Activated gamma-delta T cell treated with Interleukin-2 at 50 U/mL for 16 hours (primary cell): ENCODE data around the gene LRMDA.

Source experiments
- DNase-seq: peaks from one replicate; pipeline ENCODE4 v3.0.0-alpha.2; 2020

The LRMDA gene

GRCh38 chr10:75431180-75432111, at the start of gene LRMDA:
Gene LRMDA (plus strand): TSS chr10:75431624.
- DNase-seq = no peak

GRCh38 chr10:75386128-75386527, 45.3 kb upstream of the LRMDA start:
- no peak for DNase-seq

- DNase-seq = no peak
Observed at GRCh38 chr10:75388082-75388481, 43.3 kb upstream of the LRMDA start.

- no peak for DNase-seq
Observed at GRCh38 chr10:75390178-75390577, 41.2 kb upstream of the LRMDA start.

- DNase-seq = no peak
Observed at GRCh38 chr10:75392271-75392670, 39.2 kb upstream of the LRMDA start.

GRCh38 chr10:75392744-75393143, 38.7 kb upstream of the LRMDA start:
- no peak for DNase-seq

GRCh38 chr10:75394221-75394620, 37.2 kb upstream of the LRMDA start:
- DNase-seq = no peak

- DNase-seq = no peak
Observed at GRCh38 chr10:75395066-75395931, 36.1 kb upstream of the LRMDA start.

GRCh38 chr10:75395932-75396630, 35.3 kb upstream of the LRMDA start:
- DNase-seq = no peak

- no peak for DNase-seq
Observed at GRCh38 chr10:75396631-75397495, 34.6 kb upstream of the LRMDA start.

- DNase-seq = no peak
Observed at GRCh38 chr10:75397496-75398199, 33.8 kb upstream of the LRMDA start.

- no peak for DNase-seq
Observed at GRCh38 chr10:75398200-75398691, 33.2 kb upstream of the LRMDA start.

GRCh38 chr10:75398692-75399460, 32.5 kb upstream of the LRMDA start:
- DNase-seq = no peak

GRCh38 chr10:75399461-75400162, 31.8 kb upstream of the LRMDA start:
- peak; percentile 33 for DNase-seq

GRCh38 chr10:75400163-75400770, 31.2 kb upstream of the LRMDA start:
- DNase-seq = no peak

GRCh38 chr10:75400771-75401568, 30.5 kb upstream of the LRMDA start:
- DNase-seq = no peak

- no peak for DNase-seq
Observed at GRCh38 chr10:75401569-75402485, 29.6 kb upstream of the LRMDA start, which contains the start of gene ZNF503. Gene ZNF503 (minus strand): TSS chr10:75401764. CDS start chr10:75401419, 345 bp downstream.
